ENCODE data around the gene LVRN. TPM values are rescaled to one million over a fixed set of nuclear protein-coding genes. Genes with fewer than 3 reads are reported as not detected.
"Not testable (repeated sequence)": the region's sequence is repeated elsewhere in the genome, so short reads cannot be mapped to it uniquely, and the experiment has no call there.

The LVRN gene
- polyA plus RNA-seq (2012; ENCODE audit: insufficient read depth, insufficient read length, low read depth): 0.09 TPM

GRCh38 chr5:115962239-115962564, at the start of gene LVRN:
Gene LVRN, plus strand, starts transcription at chr5:115962475. Its CDS starts 143 bp downstream, at chr5:115962618.
- H3K4me3 ChIP-seq (ENCODE audit: low read depth, low read length): peak within 1 kb of the TSS; percentile 23
- no peak for DNase-seq

GRCh38 chr5:115913623-115914400, 48.5 kb upstream of the LVRN start:
- DNase-seq; H3K4me3 ChIP-seq (ENCODE audit: low read depth, low read length); H3K9me3 ChIP-seq; H3K27me3 ChIP-seq; H3K4me1 ChIP-seq; H3K36me3 ChIP-seq: not testable (repeated sequence)

More at GRCh38 chr5:115962239-115962564, at the start of gene LVRN:
- peaks cover 77% of the 10 kb centered on the region for H3K27me3 ChIP-seq
- H3K9me3 ChIP-seq: no peaks in the 10 kb centered on the region
- H3K36me3 ChIP-seq: no peaks in the 10 kb centered on the region
- H3K4me1 ChIP-seq: no peaks in the 10 kb centered on the region
- TF ChIP-seq CTCF (IDR thresholded peaks at IDR 0.05; ENCODE audit: low read depth, low read length): no peak

GRCh38 chr5:115920171-115920725, 42.0 kb upstream of the LVRN start:
- Histone ChIP-seq H3K4me3 (ENCODE audit: low read depth, low read length) (no peak overlapping the region), H3K36me3 (no peaks in the 10 kb centered on the region), H3K27me3 (no peaks in the 10 kb centered on the region), H3K9me3 (no peaks in the 10 kb centered on the region), H3K4me1 (no peaks in the 10 kb centered on the region)
- no peak for DNase-seq
- no peak for TF ChIP-seq CTCF (IDR thresholded peaks at IDR 0.05; ENCODE audit: low read depth, low read length)

- not testable (repeated sequence) for H3K9me3 ChIP-seq; H3K36me3 ChIP-seq; H3K4me3 ChIP-seq (ENCODE audit: low read depth, low read length); H3K4me1 ChIP-seq; H3K27me3 ChIP-seq; DNase-seq
These were observed 33.5 kb upstream of the LVRN start for GRCh38 chr5:115928578-115929407.

- not testable (repeated sequence) for H3K27me3 ChIP-seq; H3K4me1 ChIP-seq; H3K9me3 ChIP-seq; DNase-seq; H3K4me3 ChIP-seq (ENCODE audit: low read depth, low read length); H3K36me3 ChIP-seq
These were observed 32.1 kb upstream of the LVRN start for GRCh38 chr5:115930171-115930570.

- Histone ChIP-seq H3K9me3 (no peaks in the 10 kb centered on the region), H3K4me3 (ENCODE audit: low read depth, low read length) (no peak overlapping the region), H3K36me3 (no peaks in the 10 kb centered on the region), H3K4me1 (no peaks in the 10 kb centered on the region), H3K27me3 (no peaks in the 10 kb centered on the region)
- no peak for DNase-seq
- no peak for TF ChIP-seq CTCF (IDR thresholded peaks at IDR 0.05; ENCODE audit: low read depth, low read length)
These were observed 31.5 kb upstream of the LVRN start for GRCh38 chr5:115930630-115931337.

GRCh38 chr5:115932991-115933390, 29.3 kb upstream of the LVRN start:
- H3K36me3 ChIP-seq: no peaks in the 10 kb centered on the region
- no peak for TF ChIP-seq CTCF (IDR thresholded peaks at IDR 0.05; ENCODE audit: low read depth, low read length)
- H3K9me3 ChIP-seq: no peaks in the 10 kb centered on the region
- no peak for DNase-seq
- H3K4me3 ChIP-seq (ENCODE audit: low read depth, low read length): no peak overlapping the region
- no peaks in the 10 kb centered on the region for H3K27me3 ChIP-seq
- H3K4me1 ChIP-seq: no peaks in the 10 kb centered on the region

Measured in BE2C (cell line).